Measurements from ENCODE around the gene CFAP74. TPM values are rescaled to one million over a fixed set of nuclear protein-coding genes. Genes with fewer than 3 reads are reported as not detected.

CFAP74 gene
- total RNA-seq, 1 experiment from 2014 or later, result not detected

DNA sequence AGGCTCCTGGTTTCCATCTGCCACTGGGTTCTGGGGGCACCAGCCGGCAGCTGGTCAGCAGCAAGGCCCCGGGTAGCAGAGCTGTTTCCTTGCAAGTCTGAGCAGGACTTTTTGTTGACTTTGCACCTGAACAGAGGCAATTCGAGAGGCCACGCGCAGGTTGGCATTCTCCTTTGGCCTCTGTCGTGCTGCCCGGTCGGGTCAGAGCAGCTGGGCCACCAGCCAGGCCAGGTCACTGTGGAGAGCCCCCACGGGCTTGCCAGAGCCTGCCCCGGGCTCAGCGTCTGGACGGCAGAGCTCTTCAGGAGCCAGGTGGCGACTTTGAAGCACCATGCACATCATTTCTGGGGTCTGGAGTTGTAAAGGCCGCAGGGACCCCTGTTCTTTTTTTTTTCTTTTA, 56.1 kb downstream of the CFAP74 start:
- no peak for DNase-seq (ENCODE audit: low spot score)
- Histone ChIP-seq H3K4me1 (ENCODE audit: insufficient read depth, low read length, poor library complexity, severe bottlenecking) (no peaks in the 10 kb centered on the region), H3K27me3 (replicated peaks; ENCODE audit: insufficient read depth, low read depth, low read length, poor library complexity) (no peaks in the 10 kb centered on the region), H3K36me3 (ENCODE audit: insufficient read depth, low read length, poor library complexity, severe bottlenecking) (no peaks in the 10 kb centered on the region), H3K4me3 (ENCODE audit: low read depth, low read length, poor library complexity, severe bottlenecking) (no peak overlapping the region), H3K9me3 (ENCODE audit: low read depth, low read length, poor library complexity, severe bottlenecking) (no peaks in the 10 kb centered on the region), H3K27ac (ENCODE audit: low read depth, low read length, poor library complexity, severe bottlenecking) (no peak overlapping the region)
- POLR2A ChIA-PET (ENCODE audit: low non-redundant PET), result no interaction called here
- CTCF ChIA-PET, result no interaction called here
- BruUV-seq (replicated peaks), result no TSS peak
- TF ChIP-seq EZH2 (IDR thresholded peaks at IDR 0.05; ENCODE audit: borderline replicate concordance, low read depth, low read length, poor library complexity, severe bottlenecking), result no peak
- TF ChIP-seq, protein P1, sequence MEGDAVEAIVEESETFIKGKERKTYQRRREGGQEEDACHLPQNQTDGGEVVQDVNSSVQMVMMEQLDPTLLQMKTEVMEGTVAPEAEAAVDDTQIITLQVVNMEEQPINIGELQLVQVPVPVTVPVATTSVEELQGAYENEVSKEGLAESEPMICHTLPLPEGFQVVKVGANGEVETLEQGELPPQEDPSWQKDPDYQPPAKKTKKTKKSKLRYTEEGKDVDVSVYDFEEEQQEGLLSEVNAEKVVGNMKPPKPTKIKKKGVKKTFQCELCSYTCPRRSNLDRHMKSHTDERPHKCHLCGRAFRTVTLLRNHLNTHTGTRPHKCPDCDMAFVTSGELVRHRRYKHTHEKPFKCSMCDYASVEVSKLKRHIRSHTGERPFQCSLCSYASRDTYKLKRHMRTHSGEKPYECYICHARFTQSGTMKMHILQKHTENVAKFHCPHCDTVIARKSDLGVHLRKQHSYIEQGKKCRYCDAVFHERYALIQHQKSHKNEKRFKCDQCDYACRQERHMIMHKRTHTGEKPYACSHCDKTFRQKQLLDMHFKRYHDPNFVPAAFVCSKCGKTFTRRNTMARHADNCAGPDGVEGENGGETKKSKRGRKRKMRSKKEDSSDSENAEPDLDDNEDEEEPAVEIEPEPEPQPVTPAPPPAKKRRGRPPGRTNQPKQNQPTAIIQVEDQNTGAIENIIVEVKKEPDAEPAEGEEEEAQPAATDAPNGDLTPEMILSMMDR (conservative IDR thresholded peaks at IDR 0.05; ENCODE audit: low read depth, low read length), result no peak
- intact Hi-C loops (cut with micrococcal nuclease; ENCODE audit: unreplicated experiment), result no loop called here

DNA sequence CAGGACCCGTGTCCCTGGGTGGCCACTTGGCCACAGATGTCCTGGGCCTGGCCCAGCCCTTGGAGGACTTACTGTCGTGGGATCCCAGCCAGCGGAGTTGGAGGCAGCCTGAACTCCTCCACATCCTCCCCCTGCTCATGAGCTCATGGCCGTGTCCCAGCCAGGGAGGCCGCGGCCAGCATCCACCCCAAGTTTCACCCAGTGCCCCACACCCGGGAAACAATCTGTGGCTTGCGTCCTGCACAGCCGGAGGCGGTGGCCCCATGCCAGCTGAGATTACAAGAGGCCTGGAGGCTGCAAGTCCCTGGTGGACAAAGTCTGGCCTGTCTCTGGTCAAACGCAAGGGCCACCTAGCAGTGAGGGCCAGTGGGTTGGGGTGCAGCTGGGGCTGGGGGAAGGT, 57.0 kb downstream of the CFAP74 start:
- TF ChIP-seq EZH2 (IDR thresholded peaks at IDR 0.05; ENCODE audit: borderline replicate concordance, low read depth, low read length, poor library complexity, severe bottlenecking), result no peak
- TF ChIP-seq, protein P1 (conservative IDR thresholded peaks at IDR 0.05; ENCODE audit: low read depth, low read length), result no peak
- no peak overlapping the region for H3K27ac ChIP-seq (ENCODE audit: low read depth, low read length, poor library complexity, severe bottlenecking)
- H3K27me3 ChIP-seq (replicated peaks; ENCODE audit: insufficient read depth, low read depth, low read length, poor library complexity), result no peaks in the 10 kb centered on the region
- intact Hi-C loops (cut with micrococcal nuclease; ENCODE audit: unreplicated experiment), result no loop called here
- H3K36me3 ChIP-seq (ENCODE audit: insufficient read depth, low read length, poor library complexity, severe bottlenecking), result no peaks in the 10 kb centered on the region
- no peaks in the 10 kb centered on the region for H3K9me3 ChIP-seq (ENCODE audit: low read depth, low read length, poor library complexity, severe bottlenecking)
- CTCF ChIA-PET, result interaction anchor here (0.6 kb wide), 1 partner anchor 15 kb away, joined by 3 read pairs; no protein-coding TSS in a partner anchor
- BruUV-seq (replicated peaks), result no TSS peak
- POLR2A ChIA-PET (ENCODE audit: low non-redundant PET), result no interaction called here
- no peak overlapping the region for H3K4me3 ChIP-seq (ENCODE audit: low read depth, low read length, poor library complexity, severe bottlenecking)
- DNase-seq (ENCODE audit: low spot score), result no peak
- H3K4me1 ChIP-seq (ENCODE audit: insufficient read depth, low read length, poor library complexity, severe bottlenecking), result no peaks in the 10 kb centered on the region

DNA sequence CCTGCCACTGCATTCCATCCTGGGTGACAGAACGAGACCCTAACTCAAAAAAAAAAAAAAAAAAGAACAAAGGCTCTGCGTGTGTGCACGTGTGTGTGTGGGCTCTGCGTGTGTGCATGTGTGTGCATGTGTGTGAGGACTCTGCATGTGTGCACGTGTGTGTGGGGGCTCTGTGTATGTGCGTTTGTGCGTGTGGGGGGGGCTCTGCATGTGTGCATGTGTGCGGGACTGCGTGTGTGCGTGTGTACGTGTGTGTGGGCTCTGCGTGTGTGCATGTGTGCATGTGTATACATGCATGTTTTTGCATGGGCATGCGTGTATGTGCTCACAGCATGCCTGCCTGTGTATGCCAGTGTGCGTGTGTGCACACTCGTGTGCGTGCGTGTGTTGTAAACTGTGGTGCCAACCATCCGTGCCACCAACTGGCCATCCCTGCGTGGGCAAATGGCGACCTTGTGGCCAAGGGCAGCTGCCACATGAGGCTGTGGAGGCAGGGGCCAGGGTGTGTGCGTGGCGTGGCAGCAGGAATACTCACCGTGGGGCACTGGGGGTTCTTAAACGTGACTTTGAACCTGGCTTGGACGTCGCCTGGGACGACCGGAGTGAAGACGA, 57.7 kb downstream of the CFAP74 start:
- Histone ChIP-seq H3K4me3 (ENCODE audit: low read depth, low read length, poor library complexity, severe bottlenecking) (no peak overlapping the region), H3K27me3 (replicated peaks; ENCODE audit: insufficient read depth, low read depth, low read length, poor library complexity) (no peaks in the 10 kb centered on the region), H3K27ac (ENCODE audit: low read depth, low read length, poor library complexity, severe bottlenecking) (no peak overlapping the region), H3K9me3 (ENCODE audit: low read depth, low read length, poor library complexity, severe bottlenecking) (no peaks in the 10 kb centered on the region), H3K36me3 (ENCODE audit: insufficient read depth, low read length, poor library complexity, severe bottlenecking) (no peaks in the 10 kb centered on the region), H3K4me1 (ENCODE audit: insufficient read depth, low read length, poor library complexity, severe bottlenecking) (no peaks in the 10 kb centered on the region)
- TF ChIP-seq, protein P1 (conservative IDR thresholded peaks at IDR 0.05; ENCODE audit: low read depth, low read length), result no peak
- no peak for TF ChIP-seq EZH2 (IDR thresholded peaks at IDR 0.05; ENCODE audit: borderline replicate concordance, low read depth, low read length, poor library complexity, severe bottlenecking)
- intact Hi-C loops (cut with micrococcal nuclease; ENCODE audit: unreplicated experiment), result no loop called here
- ChIA-PET CTCF (no interaction called here), POLR2A (ENCODE audit: low non-redundant PET) (interaction anchor here (0.6 kb wide), 1 partner anchor 248 kb away, joined by 9 read pairs; no protein-coding TSS in a partner anchor)
- DNase-seq (ENCODE audit: low spot score), result no peak
- BruUV-seq (replicated peaks), result no TSS peak
